NAMALWA (cell line): Measurements from ENCODE around the gene SGF29.
"Not testable (repeated sequence)": the region's sequence is repeated elsewhere in the genome, so short reads cannot be mapped to it uniquely, and the experiment has no call there.

ENCODE experiments used
- DNase-seq: peaks from one replicate; pipeline ENCODE4 v3.0.0-alpha.2; 2015; ENCODE audit warnings: low spot score

Gene SGF29

DNA sequence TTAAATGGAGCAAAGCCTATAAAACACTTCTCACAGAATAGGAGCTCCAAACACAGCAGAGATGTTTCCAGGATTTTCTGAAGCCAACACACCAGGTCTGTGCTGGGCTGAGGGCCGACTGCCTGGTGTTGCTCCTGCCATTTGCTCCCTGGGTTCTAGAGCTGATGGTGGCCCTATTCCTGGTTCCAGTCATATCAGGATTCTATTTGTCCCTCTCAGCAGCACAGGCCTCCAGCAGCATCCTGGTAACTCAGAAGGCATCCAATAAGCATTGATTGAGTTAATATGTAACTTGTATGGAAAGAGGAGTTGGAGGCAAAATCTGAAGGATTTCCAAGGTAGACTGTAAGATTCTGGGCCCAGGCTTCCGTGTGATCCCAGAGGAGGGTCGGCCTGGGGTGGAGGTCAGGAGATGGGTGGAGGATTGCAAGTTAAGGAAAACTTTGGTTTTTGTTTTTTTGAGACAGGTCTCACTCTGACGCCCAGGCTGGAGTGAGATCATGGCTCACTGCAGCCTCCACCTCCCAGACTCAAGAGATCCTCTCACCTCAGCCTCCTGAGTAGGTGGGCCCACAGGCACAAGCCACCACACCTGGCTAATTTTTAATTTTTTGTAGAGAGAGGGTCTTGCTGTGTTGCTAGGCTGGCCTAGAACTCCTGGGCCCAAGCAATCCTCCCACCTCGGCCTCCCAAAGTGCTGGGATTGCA, 20.6 kb upstream of the SGF29 start:
- no peak for DNase-seq

DNA sequence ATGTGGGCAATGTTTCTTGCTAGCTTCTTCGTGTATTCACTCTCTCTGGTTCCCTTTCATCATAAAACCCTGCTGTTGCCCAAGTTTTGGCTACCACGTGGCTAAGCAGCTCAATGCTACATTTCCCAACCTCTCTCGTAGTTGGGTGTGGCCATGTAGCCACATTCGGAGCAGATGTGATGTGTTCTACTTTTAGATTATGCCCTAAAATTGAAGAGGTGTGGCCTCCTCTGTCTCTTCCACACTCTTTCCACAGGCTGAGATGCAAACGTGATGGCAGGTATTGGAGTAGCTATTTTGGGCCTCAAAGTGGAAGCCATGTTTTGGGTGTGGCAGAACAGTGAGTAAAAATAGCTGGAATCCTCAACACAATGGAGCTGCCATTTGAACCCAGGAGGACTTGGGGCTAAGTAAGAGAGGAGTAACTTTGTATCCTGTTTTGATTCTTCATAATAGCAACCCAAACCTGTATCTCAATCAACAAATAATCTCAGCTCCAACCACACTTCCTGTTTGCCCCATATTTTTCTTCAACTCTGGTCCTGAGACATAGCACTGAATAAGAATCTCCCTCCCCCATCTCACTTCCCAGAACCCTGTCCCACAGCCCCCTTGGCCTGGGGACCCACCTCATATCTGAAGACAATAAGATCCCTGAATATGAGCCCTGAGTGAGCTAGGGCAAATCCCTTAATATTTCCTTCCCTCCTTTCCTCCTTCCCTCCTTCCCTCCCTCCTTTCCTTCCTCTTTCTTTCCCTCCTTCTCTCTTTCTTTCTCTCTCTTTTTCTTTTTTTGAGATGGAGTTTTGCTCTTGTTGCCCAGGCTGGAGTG, 19.0 kb upstream of the SGF29 start:
- DNase-seq, result no peak

DNA sequence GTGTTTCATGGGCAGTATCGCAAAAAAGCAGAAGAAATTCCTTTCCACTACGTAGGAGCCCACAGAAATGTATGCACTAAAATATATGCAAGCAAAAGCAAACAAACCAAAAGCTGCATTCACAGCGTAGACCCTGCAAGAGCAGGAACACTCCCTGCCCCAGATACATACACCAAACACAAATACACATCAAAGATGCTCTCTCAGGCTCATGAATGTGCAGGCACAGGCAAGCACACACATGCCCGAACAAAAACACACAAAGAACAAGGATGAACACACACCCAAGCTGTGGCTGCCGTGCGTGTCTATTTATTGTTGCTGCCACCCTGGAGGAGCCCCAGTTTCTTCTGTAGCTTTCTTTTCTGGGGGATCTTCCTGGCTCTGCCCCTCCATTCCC, 16.6 kb upstream of the SGF29 start:
- DNase-seq, result no peak

DNA sequence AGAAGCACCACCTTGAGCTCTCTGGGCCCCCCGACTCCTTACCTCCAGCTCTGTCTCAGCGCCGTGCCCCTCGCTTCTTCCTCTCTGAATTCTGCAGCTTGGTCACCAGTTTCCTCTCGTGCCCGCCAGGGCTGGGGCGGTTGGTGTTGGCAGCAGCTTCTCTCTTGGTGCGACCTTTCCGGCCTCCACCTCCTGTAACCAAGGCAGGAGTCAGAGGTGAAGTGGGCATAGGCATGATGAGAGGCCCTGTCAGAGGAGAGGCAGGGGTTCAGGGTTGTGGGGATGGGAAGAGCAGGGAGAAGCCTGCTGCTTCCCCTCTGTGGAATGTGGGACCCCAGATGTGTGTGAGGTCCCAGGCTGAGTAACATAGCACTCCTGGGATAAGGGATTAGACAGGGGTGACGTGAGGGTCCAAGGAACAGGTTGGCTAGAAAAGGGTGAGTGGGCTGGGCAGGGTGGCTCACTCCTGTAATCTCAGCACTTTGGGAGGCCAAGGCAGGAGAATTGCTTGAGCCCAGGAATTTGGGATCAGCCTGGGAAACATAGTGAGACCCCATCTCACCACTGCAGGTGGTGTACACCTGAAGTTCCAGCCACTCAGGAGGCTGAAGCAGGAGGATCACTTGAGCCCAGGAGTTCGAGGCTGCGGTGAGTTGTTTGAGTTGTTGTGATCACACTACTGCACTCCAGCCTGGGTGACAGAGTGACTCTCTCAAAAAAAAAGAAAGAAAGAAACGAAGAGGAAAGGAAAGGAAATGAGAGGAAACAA, 15.6 kb upstream of the SGF29 start:
- no peak for DNase-seq

DNA sequence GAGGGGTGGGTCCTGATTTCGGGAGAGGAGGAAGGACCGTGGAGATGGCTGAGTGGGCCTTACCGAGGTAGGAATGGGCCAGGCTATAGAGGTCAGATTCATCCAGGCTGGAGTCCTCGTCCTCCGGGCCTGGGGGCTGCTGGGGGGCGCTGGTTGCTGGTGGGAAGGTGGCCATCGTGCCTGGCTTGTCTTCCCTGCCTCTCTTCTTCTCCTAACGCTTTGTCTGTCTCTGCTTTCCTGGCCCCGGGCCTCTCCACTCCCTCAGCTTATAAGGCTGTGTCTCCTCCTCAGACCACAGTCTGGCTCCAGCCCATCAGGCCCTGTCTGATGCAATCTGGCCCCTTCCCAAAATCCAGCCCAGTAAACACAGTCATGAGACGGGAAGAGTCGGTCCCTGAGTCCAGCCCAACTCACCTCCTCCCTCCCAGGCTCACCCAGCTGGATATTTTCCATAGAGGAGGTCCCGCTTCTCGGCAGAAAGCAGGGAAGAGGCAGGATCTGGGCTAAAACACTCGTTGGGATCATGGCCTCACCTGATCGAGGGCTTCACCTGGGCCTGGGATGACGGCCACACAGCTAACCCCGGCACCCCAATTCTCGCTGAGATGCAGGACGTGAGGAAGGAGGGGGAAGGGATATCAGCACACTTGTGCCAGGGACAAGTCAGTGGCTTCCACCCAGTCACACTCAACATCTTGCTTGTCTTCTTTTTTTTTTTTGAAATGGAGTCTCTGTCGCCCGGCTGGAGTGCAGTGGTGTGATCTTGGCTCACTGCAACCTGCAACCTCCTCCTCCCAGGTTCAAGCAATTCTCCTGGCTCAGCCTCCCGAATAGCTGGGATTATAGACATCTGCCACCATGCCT, 14.8 kb upstream of the SGF29 start, which contains the start of gene NUPR1:
TSS of gene NUPR1 (minus strand) at position 242 of the 864 bp plus-strand sequence. CDS start at position 175, 67 bp downstream.
- DNase-seq, result no peak

DNA sequence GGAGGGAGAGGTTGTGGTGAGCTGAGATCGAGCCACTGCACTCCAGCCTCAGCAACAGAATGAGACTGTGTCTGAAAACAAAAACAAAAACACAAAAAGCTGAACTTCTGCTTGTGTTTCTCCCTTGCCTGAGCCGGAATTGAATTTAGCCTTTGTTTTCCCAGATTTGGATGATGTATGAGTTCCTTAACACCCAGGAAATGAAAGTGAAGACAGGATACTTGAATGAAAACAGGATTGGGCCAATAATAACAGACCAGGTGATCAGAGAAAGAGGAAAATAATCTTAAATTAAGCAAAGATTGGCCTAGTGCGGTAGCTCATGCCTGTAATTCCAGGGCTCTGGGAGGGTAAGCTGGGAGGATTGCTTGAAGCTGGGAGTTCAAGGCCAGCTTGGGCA, 13.4 kb upstream of the SGF29 start:
- no peak for DNase-seq

DNA sequence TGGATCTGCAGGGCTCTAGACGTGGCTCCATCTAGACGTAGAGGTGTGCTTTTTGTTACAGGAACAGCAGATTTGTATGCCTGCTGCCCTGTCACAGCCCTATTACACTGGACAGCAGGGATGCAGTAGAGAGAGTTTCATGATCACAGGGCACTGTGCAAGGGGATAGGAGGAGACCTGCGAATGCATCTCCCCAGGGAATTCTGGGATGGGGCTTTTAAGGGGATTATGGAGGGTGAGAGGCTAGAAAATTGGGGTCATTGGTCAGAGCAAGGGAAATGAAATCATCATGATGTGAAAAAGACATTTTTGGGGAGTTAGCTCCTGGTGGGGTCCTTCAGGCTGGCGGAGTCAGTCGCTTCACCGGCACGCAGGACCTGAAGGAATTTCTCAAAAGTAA, 11.1 kb upstream of the SGF29 start:
- DNase-seq, result no peak

DNA sequence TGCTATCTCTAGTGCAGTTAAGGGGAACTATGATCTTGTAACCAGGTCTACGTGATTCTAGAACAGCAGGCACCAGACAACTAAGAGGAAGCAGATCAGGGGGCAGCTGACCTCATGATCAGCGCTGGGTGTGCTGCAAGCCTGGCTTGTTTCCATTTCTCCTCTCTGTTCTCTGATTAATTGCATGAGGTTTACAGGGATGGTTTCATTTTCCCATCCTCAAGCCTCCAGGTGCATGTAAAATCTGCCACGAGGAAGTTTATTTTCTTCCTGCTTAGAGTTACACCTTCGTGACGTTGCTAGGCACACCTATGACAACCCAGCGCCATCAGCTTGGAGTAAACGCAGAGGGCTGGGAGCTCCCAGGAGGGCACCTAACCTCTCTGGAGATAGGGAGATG, 10.6 kb upstream of the SGF29 start:
- no peak for DNase-seq

DNA sequence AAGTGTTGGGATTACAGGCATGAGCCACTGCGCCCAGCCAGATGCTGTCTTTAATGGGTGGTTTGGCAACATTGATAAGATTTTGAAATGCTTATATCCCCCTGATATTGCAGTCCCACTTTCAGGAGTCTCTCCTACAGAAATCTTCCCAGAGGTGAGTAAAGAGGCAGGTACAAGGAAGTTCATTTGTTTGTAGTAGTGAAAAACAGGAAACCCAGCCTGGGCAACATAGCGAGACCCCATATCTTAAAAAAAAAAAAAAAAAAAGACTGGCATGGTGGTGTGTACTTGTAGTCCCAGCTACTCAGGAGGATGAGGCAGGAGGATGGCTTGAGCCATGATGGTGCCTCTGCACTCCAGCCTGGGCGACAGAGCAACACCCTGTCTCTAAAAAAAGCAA, 8.7 kb upstream of the SGF29 start:
- DNase-seq, result no peak

DNA sequence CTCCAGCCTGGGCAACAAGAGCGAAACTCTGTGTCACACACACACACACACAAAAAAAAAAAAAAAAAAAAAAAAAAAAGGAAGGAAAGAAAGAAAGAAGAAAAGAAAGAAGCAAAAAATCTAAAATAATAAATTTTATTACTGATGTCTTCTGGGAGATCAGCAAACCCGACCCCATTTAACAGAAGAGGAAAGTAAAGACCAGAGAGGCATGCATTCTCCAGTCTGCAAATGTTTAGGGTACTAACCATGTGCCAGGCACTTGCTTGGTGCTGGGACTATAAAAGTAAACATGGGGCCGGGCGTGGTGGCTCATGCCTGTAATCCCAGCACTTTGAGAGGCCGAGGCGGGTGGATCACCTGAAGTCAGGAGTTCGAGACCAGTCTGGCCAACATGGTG, 7.8 kb upstream of the SGF29 start:
- DNase-seq, result not testable (repeated sequence)

DNA sequence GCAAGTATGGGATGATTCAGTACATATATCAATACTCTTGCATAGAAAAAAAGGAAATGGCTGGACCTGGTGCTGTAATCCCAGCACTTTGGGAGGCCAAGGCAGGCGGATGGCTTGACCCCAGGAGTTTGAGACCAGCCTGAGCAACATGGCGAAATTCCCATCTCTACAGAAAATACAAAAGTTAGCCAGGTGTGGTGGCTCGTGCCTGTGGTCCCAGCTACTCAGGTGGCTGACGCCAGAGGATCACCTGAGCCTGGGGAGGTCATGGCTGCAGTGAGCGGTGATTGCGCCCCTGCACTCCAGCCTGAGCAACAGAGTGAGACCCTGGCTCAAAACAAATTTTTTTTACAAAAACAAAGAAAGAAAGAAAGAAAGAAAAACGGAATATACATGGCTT, 7.1 kb upstream of the SGF29 start:
- no peak for DNase-seq

DNA sequence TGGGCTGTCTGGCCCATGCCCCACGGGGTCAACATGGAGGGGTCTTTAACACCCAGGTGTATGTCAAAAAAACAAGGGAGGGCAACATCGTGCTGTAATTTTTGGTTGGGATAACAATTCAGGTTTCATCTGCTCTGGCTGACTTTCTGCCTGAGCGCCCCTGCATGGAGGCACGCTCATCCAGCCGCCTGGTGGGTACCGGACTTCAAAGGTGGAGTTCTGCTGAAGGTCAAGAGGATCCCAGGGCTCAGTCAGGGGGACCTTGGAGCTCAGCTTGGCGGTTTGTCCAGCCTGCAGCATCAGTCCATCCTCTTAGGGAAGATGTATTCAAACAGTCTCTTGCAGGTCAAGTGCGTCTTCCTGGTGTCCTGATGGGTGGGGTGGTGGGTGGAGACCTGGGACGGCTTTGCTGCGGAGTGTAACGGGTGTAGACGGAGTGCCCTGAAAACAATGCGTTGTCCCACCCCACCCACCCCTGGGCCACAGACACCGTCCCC, 5.4 kb upstream of the SGF29 start:
- DNase-seq, result no peak

DNA sequence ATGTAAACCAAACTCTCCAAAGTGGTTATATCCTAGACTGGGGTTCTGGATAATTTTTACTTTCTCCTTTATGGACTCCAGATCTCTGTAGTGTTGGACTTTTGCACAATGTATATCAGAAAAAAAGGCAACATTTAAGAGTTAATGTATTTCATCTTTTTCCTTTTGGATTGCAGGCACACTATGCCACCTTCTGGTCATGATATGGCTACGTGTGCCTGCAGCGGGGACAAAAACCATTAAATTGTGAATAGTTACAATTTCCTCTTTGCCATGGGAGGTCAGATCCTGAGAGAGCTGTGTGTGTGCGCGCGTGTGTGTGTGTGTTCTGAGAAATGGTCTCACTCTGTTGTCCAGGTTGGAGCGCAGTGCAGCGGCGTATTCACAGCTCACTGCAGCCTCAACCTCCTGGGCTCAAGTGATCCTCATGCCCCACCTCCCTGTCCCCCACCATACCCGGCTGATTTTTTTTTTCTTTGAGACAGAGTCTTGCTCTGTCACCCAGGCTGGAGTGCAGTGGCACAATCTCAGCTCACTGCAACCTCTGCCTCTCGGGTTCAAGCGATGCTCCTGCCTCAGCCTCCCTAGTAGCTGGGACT, 4.3 kb upstream of the SGF29 start:
- peak; percentile 60 for DNase-seq

DNA sequence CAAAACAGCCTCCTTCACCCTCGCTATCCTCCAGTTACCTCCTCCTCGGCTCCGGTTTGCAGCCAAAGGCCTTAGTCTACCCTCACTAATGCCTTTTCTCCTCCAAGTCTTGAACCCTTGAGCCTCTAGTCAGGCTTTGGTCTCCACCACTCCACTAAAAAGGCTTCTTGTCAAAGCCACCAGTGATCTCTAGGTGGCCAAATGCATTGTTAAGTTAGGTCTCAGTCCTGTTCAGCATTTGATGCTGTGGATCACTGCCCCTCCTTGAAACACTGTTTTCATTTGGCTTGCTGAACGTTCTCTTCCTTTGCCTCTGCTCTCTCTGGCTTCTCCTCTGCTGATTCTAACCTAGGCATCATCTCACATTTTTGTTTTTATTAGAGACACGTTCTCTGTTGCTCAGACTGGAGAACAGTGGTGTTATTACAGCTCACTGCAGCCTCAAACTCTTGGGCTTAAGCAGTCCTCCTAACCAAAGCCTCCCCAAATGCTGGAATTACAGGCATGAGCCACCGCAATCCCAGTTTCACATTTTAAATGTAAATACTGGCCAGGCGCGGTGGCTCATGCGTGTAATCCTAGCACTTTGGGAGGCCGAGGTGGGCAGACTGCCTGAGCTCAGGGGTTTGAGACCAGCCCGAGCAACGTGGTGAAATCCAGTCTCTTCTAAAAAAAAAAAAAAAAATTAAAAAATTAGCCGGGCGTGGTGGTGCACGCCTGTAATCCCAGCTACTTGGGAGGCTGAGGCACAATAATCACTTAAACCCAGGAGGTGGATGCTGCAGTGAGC, 1.1 kb downstream of the SGF29 start:
- DNase-seq, result peak; percentile 26

DNA sequence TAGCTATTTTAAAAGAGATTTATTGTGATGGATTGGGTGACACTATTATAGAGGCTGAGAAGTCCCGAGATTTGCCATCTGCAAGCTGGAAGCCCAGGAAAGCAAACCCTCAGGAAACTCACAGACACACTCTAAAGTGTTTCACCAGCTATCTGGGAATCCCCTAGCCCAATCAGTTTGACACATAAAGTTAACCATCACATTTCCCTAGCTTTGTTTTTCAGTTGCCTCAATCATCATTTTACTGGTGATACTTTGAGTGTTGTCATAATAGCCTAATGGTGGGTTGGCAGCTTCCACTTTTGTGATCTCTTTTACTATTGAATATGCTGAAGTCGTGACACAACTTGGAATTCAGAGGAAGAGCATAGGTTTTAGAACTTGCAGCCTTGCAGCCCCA, 1.8 kb downstream of the SGF29 start:
- no peak for DNase-seq

DNA sequence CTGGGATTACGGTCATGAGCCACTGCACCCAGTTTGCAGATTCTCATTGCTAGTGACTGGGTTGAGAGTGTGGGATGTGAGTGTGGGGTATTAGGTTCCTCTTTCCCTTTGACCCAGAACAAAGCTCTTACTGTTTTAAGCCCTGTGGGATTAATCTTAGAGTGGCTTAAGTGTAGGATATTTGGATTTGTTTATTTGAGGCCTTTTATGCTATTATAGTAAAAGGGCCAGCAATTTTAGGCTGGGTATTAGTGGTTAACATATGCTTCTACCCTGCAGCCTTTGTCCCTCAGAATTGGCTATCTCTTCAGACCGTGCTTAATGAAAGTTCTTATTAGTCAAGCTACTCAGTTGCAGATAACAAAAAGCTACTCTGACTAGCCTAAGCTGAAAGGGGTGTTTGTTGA, 3.2 kb downstream of the SGF29 start:
- DNase-seq, result no peak

DNA sequence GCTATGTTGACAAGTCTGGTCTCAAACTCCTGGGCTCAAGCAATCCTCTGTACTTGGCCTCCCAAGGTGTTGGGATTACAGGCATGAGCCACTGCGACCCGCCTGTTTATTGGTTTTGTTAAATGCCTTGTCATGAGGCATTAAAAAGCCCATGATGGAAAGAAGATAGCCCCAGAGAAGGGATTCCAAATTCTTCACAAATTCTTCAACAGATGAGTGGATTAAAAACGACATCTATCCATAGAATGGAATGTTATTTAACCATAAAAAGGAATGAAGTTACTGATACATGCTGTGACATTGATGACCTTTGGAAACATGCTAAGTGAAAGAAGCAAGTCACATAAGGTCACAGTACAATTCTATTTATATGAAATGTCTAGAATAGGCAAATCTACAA, 4.7 kb downstream of the SGF29 start:
- no peak for DNase-seq

DNA sequence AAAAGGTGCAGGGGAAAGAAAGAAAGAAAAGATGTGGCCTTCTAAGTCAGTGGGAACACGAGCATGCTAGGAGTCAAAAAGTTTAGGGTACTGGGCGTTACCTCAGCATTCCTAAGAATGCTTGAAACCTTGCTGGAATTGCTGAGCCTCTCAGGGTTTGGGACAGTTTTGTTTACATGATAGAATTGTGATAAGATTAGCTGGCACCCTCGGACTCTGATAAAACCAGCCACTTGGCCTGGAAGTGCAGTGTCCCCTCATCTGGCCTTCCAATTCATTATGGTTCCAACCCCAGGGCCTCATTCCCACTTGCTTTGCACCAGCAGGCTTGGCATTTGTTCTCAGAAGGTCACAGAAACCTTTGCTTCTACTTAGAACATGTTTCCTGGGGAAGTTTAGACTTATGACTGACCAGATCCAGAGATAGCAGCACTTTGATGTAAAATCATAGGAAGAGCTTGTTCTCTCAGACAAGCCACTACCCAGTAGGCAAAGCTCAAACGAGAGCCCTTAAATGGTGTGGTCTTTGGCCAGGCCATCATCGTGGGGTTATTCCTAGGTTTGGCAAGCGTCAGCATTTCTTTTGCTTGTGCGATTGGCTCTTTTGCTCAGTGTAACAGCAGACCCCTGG, 8.0 kb downstream of the SGF29 start:
- DNase-seq, result no peak

DNA sequence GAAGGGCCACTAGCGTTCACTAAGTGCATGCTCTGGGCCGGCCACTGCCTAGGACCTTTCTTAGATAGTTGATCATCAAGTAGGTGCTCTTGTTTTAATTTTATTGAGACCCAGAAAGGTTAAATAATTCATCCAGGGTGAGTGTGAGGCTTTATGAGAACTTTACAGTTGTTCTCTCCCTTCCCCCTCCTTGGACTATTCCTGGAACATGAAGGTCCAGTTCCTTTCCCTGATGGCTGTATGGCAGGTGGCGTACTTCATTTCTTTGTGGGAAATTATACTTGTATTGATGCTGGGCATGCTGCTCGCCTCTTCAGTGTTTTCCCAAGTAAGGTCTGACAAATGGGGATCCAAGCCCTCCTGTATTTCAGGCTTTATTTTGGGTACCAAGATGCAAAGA, 8.5 kb downstream of the SGF29 start:
- DNase-seq, result no peak

DNA sequence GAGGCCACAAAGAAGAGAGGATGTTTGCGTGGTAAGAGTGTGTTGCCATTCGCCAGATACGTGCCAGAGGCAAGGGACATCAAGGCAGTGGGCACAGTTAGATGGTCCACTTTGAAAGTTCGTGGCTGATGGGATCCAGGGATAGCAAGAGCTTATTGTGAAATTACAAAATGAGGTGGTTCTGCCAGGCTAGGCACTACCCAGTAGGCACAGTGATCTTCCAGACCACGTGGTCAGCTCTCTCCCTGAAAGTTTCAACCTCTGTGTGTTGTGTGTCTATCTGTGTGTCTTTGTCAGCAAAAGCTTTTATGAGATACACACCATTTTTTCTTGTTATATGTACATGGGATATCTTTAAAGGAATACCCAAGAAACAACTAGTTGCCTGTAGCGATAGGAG, 9.5 kb downstream of the SGF29 start:
- no peak for DNase-seq
